ENCODE data around the gene HGF.

The HGF gene

GRCh38 chr7:81705206-81705605, 64.6 kb downstream of the HGF start (continued):
- TF ChIP-seq ZNF565 (CRISPR knock-in tag; conservative IDR thresholded peaks at IDR 0.05; ENCODE audit: low read depth): no peak

- ATAC-seq: no peak
- peak; percentile 28; the same call in 1 of the 2 replicates for TF ChIP-seq ZC3H10 (CRISPR knock-in tag; IDR thresholded peaks at IDR 0.05)
- TF ChIP-seq RARB (CRISPR knock-in tag; IDR thresholded peaks at IDR 0.05): no peak
Measured at GRCh38 chr7:81704595-81704994, 65.3 kb downstream of the HGF start.

- no peak for ATAC-seq
- no peak for TF ChIP-seq OSR1 (CRISPR knock-in tag; IDR thresholded peaks at IDR 0.05)
- TF ChIP-seq ZFP3 (CRISPR knock-in tag; IDR thresholded peaks at IDR 0.05): no peak
- TF ChIP-seq POU6F1 (CRISPR knock-in tag; IDR thresholded peaks at IDR 0.05; ENCODE audit: borderline replicate concordance, low read depth): no peak
- no peak for TF ChIP-seq SNAI2 (CRISPR knock-in tag; IDR thresholded peaks at IDR 0.05)
- no peak for TF ChIP-seq ARNTL (CRISPR knock-in tag; IDR thresholded peaks at IDR 0.05; ENCODE audit: borderline replicate concordance, low read depth)
- TF ChIP-seq TOX (CRISPR knock-in tag; IDR thresholded peaks at IDR 0.05; ENCODE audit: borderline replicate concordance): no peak
- TF ChIP-seq ISL1 (CRISPR knock-in tag; IDR thresholded peaks at IDR 0.05): no peak
- TF ChIP-seq RARB (CRISPR knock-in tag; IDR thresholded peaks at IDR 0.05): no peak
- TF ChIP-seq BACH2 (CRISPR knock-in tag; IDR thresholded peaks at IDR 0.05; ENCODE audit: borderline replicate concordance): no peak
- TF ChIP-seq ESRRG (CRISPR knock-in tag; IDR thresholded peaks at IDR 0.05): no peak
- no peak for TF ChIP-seq GLIS3 (CRISPR knock-in tag; IDR thresholded peaks at IDR 0.05)
- no peak for TF ChIP-seq ZNF8 (CRISPR knock-in tag; IDR thresholded peaks at IDR 0.05)
- no peak for TF ChIP-seq TCF4 (CRISPR knock-in tag; IDR thresholded peaks at IDR 0.05; ENCODE audit: borderline replicate concordance)
- no peak for TF ChIP-seq ZFP30 (CRISPR knock-in tag; IDR thresholded peaks at IDR 0.05)
- TF ChIP-seq ZC3H10 (CRISPR knock-in tag; IDR thresholded peaks at IDR 0.05): no peak
- TF ChIP-seq TSHZ2 (CRISPR knock-in tag; IDR thresholded peaks at IDR 0.05): no peak
- no peak for TF ChIP-seq CSRNP3 (CRISPR knock-in tag; IDR thresholded peaks at IDR 0.05)
- no peak for TF ChIP-seq PATZ1 (CRISPR knock-in tag; IDR thresholded peaks at IDR 0.05; ENCODE audit: borderline replicate concordance)
- no peak for TF ChIP-seq CSDC2 (CRISPR knock-in tag; IDR thresholded peaks at IDR 0.05)
- TF ChIP-seq ZNF565 (CRISPR knock-in tag; conservative IDR thresholded peaks at IDR 0.05; ENCODE audit: low read depth): no peak
Measured at GRCh38 chr7:81698965-81699364, 70.9 kb downstream of the HGF start.

- no peak for ATAC-seq
- TF ChIP-seq POU6F1 (CRISPR knock-in tag; IDR thresholded peaks at IDR 0.05; ENCODE audit: borderline replicate concordance, low read depth) (no peak), ZNF70 (CRISPR knock-in tag; IDR thresholded peaks at IDR 0.05) (no peak), ESRRG (CRISPR knock-in tag; IDR thresholded peaks at IDR 0.05) (no peak), BACH2 (CRISPR knock-in tag; IDR thresholded peaks at IDR 0.05; ENCODE audit: borderline replicate concordance) (no peak), CSDC2 (CRISPR knock-in tag; IDR thresholded peaks at IDR 0.05) (no peak), TCF4 (CRISPR knock-in tag; IDR thresholded peaks at IDR 0.05; ENCODE audit: borderline replicate concordance) (no peak), ARNTL (CRISPR knock-in tag; IDR thresholded peaks at IDR 0.05; ENCODE audit: borderline replicate concordance, low read depth) (no peak), PPARA (CRISPR knock-in tag; IDR thresholded peaks at IDR 0.05; ENCODE audit: borderline replicate concordance) (no peak), TOX (CRISPR knock-in tag; IDR thresholded peaks at IDR 0.05; ENCODE audit: borderline replicate concordance) (no peak), TSHZ2 (CRISPR knock-in tag; IDR thresholded peaks at IDR 0.05) (no peak), SNAI2 (CRISPR knock-in tag; IDR thresholded peaks at IDR 0.05) (no peak), CSRNP3 (CRISPR knock-in tag; IDR thresholded peaks at IDR 0.05) (no peak), ZNF8 (CRISPR knock-in tag; IDR thresholded peaks at IDR 0.05) (no peak), ZFP30 (CRISPR knock-in tag; IDR thresholded peaks at IDR 0.05) (no peak)
Measured at GRCh38 chr7:81694711-81695110, 75.1 kb downstream of the HGF start.

All from SK-N-SH treated with all-trans-retinoic acid at 6 μM for 48 hours (cell line).